ENCODE results near the gene KRTAP6-2. TPM values are rescaled to one million over a fixed set of nuclear protein-coding genes. Genes with fewer than 3 reads are reported as not detected.

KRTAP6-2 gene
- polyA plus RNA-seq, 2 of the 4 experiments (the other 2 are of a cell fraction) = not detected

- H3K4me3 ChIP-seq = no peak overlapping the region
- ATAC-seq (no peak), DNase-seq (ENCODE audit: low read depth in 1 of 2, low spot score in 1 of 2) (no peak), FAIRE-seq (no peak)
- H3K4me1 ChIP-seq = no peaks in the 10 kb centered on the region
- ChIA-PET CTCF (no interaction called here), POLR2A (no interaction called here)
- no peaks in the 10 kb centered on the region for H3K9me3 ChIP-seq
- 0% methylated on average over 1 of the region's 1 CpG for WGBS (ENCODE audit: missing lambda C conversion rate)
- no peak overlapping the region for H3K4me2 ChIP-seq
- TF ChIP-seq CTCF (IDR thresholded peaks at IDR 0.05) = no peak
- TF ChIP-seq BCL3 (IDR thresholded peaks at IDR 0.05) = no peak
- TF ChIP-seq RARB (CRISPR knock-in tag; IDR thresholded peaks at IDR 0.05) = no peak
- H3K27ac ChIP-seq = no peak overlapping the region
Observed at GRCh38 chr21:30552782-30553181, 45.9 kb downstream of the KRTAP6-2 start.

Small RNA genes lying within 50 kb of the gene (small RNA-seq; reads per million reads assigned to genes)
- gene KRTAP20-1 = 0 reads per million in 6 experiments
- gene KRTAP20-3 = 0 reads per million in 6 experiments
- 0 reads per million in 6 experiments for gene KRTAP20-4
- 0 reads per million in 6 experiments for gene KRTAP22-1
- gene KRTAP22-2 = 0 reads per million in 6 experiments

Other genes starting within 250 kb of the KRTAP6-2 start
- not detected in 2 replicates for gene KRTAP13-2, start 226.6 kb downstream of the KRTAP6-2 start, polyA plus RNA-seq (2011; rRNA removed)
- gene KRTAP13-2, start 226.6 kb downstream of the KRTAP6-2 start, polyA plus RNA-seq (2017; fragmentation: RNase III; extraction: RNeasy Plus Mini Kit Qiagen cat#74134 plus additional on column Dnase treatment) = not detected in 3 replicates
- gene KRTAP13-1, start 202.9 kb downstream of the KRTAP6-2 start, polyA plus RNA-seq (2011; rRNA removed) = not detected in 2 replicates
- gene KRTAP13-1, start 202.9 kb downstream of the KRTAP6-2 start, polyA plus RNA-seq (2017; fragmentation: RNase III; extraction: RNeasy Plus Mini Kit Qiagen cat#74134 plus additional on column Dnase treatment) = not detected in 3 replicates
- not detected in 2 replicates for gene KRTAP13-3, start 173.0 kb downstream of the KRTAP6-2 start, polyA plus RNA-seq (2011; rRNA removed)
- not detected in 3 replicates for gene KRTAP13-3, start 173.0 kb downstream of the KRTAP6-2 start, polyA plus RNA-seq (2017; fragmentation: RNase III; extraction: RNeasy Plus Mini Kit Qiagen cat#74134 plus additional on column Dnase treatment)
- gene KRTAP13-4, start 168.7 kb downstream of the KRTAP6-2 start, polyA plus RNA-seq (2011; rRNA removed) = not detected in 2 replicates
- gene KRTAP13-4, start 168.7 kb downstream of the KRTAP6-2 start, polyA plus RNA-seq (2017; fragmentation: RNase III; extraction: RNeasy Plus Mini Kit Qiagen cat#74134 plus additional on column Dnase treatment) = not detected in 3 replicates
- not detected in 2 replicates for gene KRTAP15-1, start 158.6 kb downstream of the KRTAP6-2 start, polyA plus RNA-seq (2011; rRNA removed)
- not detected in 3 replicates for gene KRTAP15-1, start 158.6 kb downstream of the KRTAP6-2 start, polyA plus RNA-seq (2017; fragmentation: RNase III; extraction: RNeasy Plus Mini Kit Qiagen cat#74134 plus additional on column Dnase treatment)
- not detected in 2 replicates for gene KRTAP19-1, start 118.5 kb downstream of the KRTAP6-2 start, polyA plus RNA-seq (2011; rRNA removed)
- gene KRTAP19-1, start 118.5 kb downstream of the KRTAP6-2 start, polyA plus RNA-seq (2017; fragmentation: RNase III; extraction: RNeasy Plus Mini Kit Qiagen cat#74134 plus additional on column Dnase treatment) = not detected in 3 replicates
- not detected in 2 replicates for gene KRTAP19-2, start 111.5 kb downstream of the KRTAP6-2 start, polyA plus RNA-seq (2011; rRNA removed)
- gene KRTAP19-2, start 111.5 kb downstream of the KRTAP6-2 start, polyA plus RNA-seq (2017; fragmentation: RNase III; extraction: RNeasy Plus Mini Kit Qiagen cat#74134 plus additional on column Dnase treatment) = not detected in 3 replicates
- not detected in 2 replicates for gene KRTAP19-3, start 106.9 kb downstream of the KRTAP6-2 start, polyA plus RNA-seq (2011; rRNA removed)
- not detected in 3 replicates for gene KRTAP19-3, start 106.9 kb downstream of the KRTAP6-2 start, polyA plus RNA-seq (2017; fragmentation: RNase III; extraction: RNeasy Plus Mini Kit Qiagen cat#74134 plus additional on column Dnase treatment)
- gene KRTAP19-4, start 101.7 kb downstream of the KRTAP6-2 start, polyA plus RNA-seq (2011; rRNA removed) = not detected in 2 replicates
- gene KRTAP19-4, start 101.7 kb downstream of the KRTAP6-2 start, polyA plus RNA-seq (2017; fragmentation: RNase III; extraction: RNeasy Plus Mini Kit Qiagen cat#74134 plus additional on column Dnase treatment) = not detected in 3 replicates
- not detected in 2 replicates for gene KRTAP19-5, start 96.8 kb downstream of the KRTAP6-2 start, polyA plus RNA-seq (2011; rRNA removed)
- gene KRTAP19-5, start 96.8 kb downstream of the KRTAP6-2 start, polyA plus RNA-seq (2017; fragmentation: RNase III; extraction: RNeasy Plus Mini Kit Qiagen cat#74134 plus additional on column Dnase treatment) = not detected in 3 replicates
- not detected in 2 replicates for gene KRTAP19-6, start 57.0 kb downstream of the KRTAP6-2 start, polyA plus RNA-seq (2011; rRNA removed)
- gene KRTAP19-6, start 57.0 kb downstream of the KRTAP6-2 start, polyA plus RNA-seq (2017; fragmentation: RNase III; extraction: RNeasy Plus Mini Kit Qiagen cat#74134 plus additional on column Dnase treatment) = not detected in 3 replicates
- gene KRTAP19-7, start 37.6 kb downstream of the KRTAP6-2 start, polyA plus RNA-seq (2011; rRNA removed) = not detected in 2 replicates
- not detected in 3 replicates for gene KRTAP19-7, start 37.6 kb downstream of the KRTAP6-2 start, polyA plus RNA-seq (2017; fragmentation: RNase III; extraction: RNeasy Plus Mini Kit Qiagen cat#74134 plus additional on column Dnase treatment)
- not detected in 2 replicates for gene KRTAP22-2, start 8.5 kb downstream of the KRTAP6-2 start, polyA plus RNA-seq (2011; rRNA removed)
- not detected in 3 replicates for gene KRTAP22-2, start 8.5 kb downstream of the KRTAP6-2 start, polyA plus RNA-seq (2017; fragmentation: RNase III; extraction: RNeasy Plus Mini Kit Qiagen cat#74134 plus additional on column Dnase treatment)
- not detected in 2 replicates for gene KRTAP6-3, start 6.5 kb downstream of the KRTAP6-2 start, polyA plus RNA-seq (2011; rRNA removed)
- not detected in 3 replicates for gene KRTAP6-3, start 6.5 kb downstream of the KRTAP6-2 start, polyA plus RNA-seq (2017; fragmentation: RNase III; extraction: RNeasy Plus Mini Kit Qiagen cat#74134 plus additional on column Dnase treatment)
- gene KRTAP22-1, start 2.2 kb upstream of the KRTAP6-2 start, polyA plus RNA-seq (2011; rRNA removed) = not detected in 2 replicates
- gene KRTAP22-1, start 2.2 kb upstream of the KRTAP6-2 start, polyA plus RNA-seq (2017; fragmentation: RNase III; extraction: RNeasy Plus Mini Kit Qiagen cat#74134 plus additional on column Dnase treatment) = not detected in 3 replicates
- not detected in 2 replicates for gene KRTAP6-1, start 15.0 kb upstream of the KRTAP6-2 start, polyA plus RNA-seq (2011; rRNA removed)
- gene KRTAP6-1, start 15.0 kb upstream of the KRTAP6-2 start, polyA plus RNA-seq (2017; fragmentation: RNase III; extraction: RNeasy Plus Mini Kit Qiagen cat#74134 plus additional on column Dnase treatment) = not detected in 3 replicates
- not detected in 2 replicates for gene KRTAP20-1, start 17.5 kb upstream of the KRTAP6-2 start, polyA plus RNA-seq (2011; rRNA removed)
- gene KRTAP20-1, start 17.5 kb upstream of the KRTAP6-2 start, polyA plus RNA-seq (2017; fragmentation: RNase III; extraction: RNeasy Plus Mini Kit Qiagen cat#74134 plus additional on column Dnase treatment) = not detected in 3 replicates
- not detected in 2 replicates for gene KRTAP20-4, start 21.7 kb upstream of the KRTAP6-2 start, polyA plus RNA-seq (2011; rRNA removed)
- gene KRTAP20-4, start 21.7 kb upstream of the KRTAP6-2 start, polyA plus RNA-seq (2017; fragmentation: RNase III; extraction: RNeasy Plus Mini Kit Qiagen cat#74134 plus additional on column Dnase treatment) = not detected in 3 replicates
- gene KRTAP20-2, start 36.3 kb upstream of the KRTAP6-2 start, polyA plus RNA-seq (2011; rRNA removed) = not detected in 2 replicates
- gene KRTAP20-2, start 36.3 kb upstream of the KRTAP6-2 start, polyA plus RNA-seq (2017; fragmentation: RNase III; extraction: RNeasy Plus Mini Kit Qiagen cat#74134 plus additional on column Dnase treatment) = not detected in 3 replicates
- not detected in 2 replicates for gene KRTAP20-3, start 44.0 kb upstream of the KRTAP6-2 start, polyA plus RNA-seq (2011; rRNA removed)
- gene KRTAP20-3, start 44.0 kb upstream of the KRTAP6-2 start, polyA plus RNA-seq (2017; fragmentation: RNase III; extraction: RNeasy Plus Mini Kit Qiagen cat#74134 plus additional on column Dnase treatment) = not detected in 3 replicates
- gene KRTAP21-3, start 119.9 kb upstream of the KRTAP6-2 start, polyA plus RNA-seq (2011; rRNA removed) = not detected in 2 replicates
- gene KRTAP21-3, start 119.9 kb upstream of the KRTAP6-2 start, polyA plus RNA-seq (2017; fragmentation: RNase III; extraction: RNeasy Plus Mini Kit Qiagen cat#74134 plus additional on column Dnase treatment) = not detected in 3 replicates
- not detected in 2 replicates for gene KRTAP21-2, start 148.4 kb upstream of the KRTAP6-2 start, polyA plus RNA-seq (2011; rRNA removed)
- not detected in 3 replicates for gene KRTAP21-2, start 148.4 kb upstream of the KRTAP6-2 start, polyA plus RNA-seq (2017; fragmentation: RNase III; extraction: RNeasy Plus Mini Kit Qiagen cat#74134 plus additional on column Dnase treatment)
- gene KRTAP21-1, start 156.5 kb upstream of the KRTAP6-2 start, polyA plus RNA-seq (2011; rRNA removed) = not detected in 2 replicates
- gene KRTAP21-1, start 156.5 kb upstream of the KRTAP6-2 start, polyA plus RNA-seq (2017; fragmentation: RNase III; extraction: RNeasy Plus Mini Kit Qiagen cat#74134 plus additional on column Dnase treatment) = not detected in 3 replicates
- not detected in 2 replicates for gene KRTAP8-1, start 214.4 kb upstream of the KRTAP6-2 start, polyA plus RNA-seq (2011; rRNA removed)
- not detected in 3 replicates for gene KRTAP8-1, start 214.4 kb upstream of the KRTAP6-2 start, polyA plus RNA-seq (2017; fragmentation: RNase III; extraction: RNeasy Plus Mini Kit Qiagen cat#74134 plus additional on column Dnase treatment)
- not detected in 2 replicates for gene KRTAP7-1, start 230.9 kb upstream of the KRTAP6-2 start, polyA plus RNA-seq (2011; rRNA removed)
- gene KRTAP7-1, start 230.9 kb upstream of the KRTAP6-2 start, polyA plus RNA-seq (2017; fragmentation: RNase III; extraction: RNeasy Plus Mini Kit Qiagen cat#74134 plus additional on column Dnase treatment) = not detected in 3 replicates